GM12891 (cell line): ENCODE measurements around the gene TPK1.
A peak's percentile ranks its signal among the peaks of the same experiment; 100 is the strongest.

Experiments
- POLR2A ChIP-seq: IDR thresholded peaks from 2 replicates; pipeline ENCODE4 v1.6.1; 2011; ENCODE audit warnings: low read depth, low read length, control low read depth
- POLR2AphosphoS5 ChIP-seq: IDR thresholded peaks from 2 replicates; pipeline ENCODE4 v1.6.1; 2011; ENCODE audit warnings: low read depth, low read length, control low read depth
- SPI1 ChIP-seq: IDR thresholded peaks from 2 replicates; pipeline ENCODE4 v1.6.1; 2011; ENCODE audit warnings: low read depth, low read length, control low read depth
- TAF1 ChIP-seq: IDR thresholded peaks from 2 replicates; pipeline ENCODE4 v1.6.1; 2011; ENCODE audit warnings: low read depth, low read length, control low read depth

DNA sequence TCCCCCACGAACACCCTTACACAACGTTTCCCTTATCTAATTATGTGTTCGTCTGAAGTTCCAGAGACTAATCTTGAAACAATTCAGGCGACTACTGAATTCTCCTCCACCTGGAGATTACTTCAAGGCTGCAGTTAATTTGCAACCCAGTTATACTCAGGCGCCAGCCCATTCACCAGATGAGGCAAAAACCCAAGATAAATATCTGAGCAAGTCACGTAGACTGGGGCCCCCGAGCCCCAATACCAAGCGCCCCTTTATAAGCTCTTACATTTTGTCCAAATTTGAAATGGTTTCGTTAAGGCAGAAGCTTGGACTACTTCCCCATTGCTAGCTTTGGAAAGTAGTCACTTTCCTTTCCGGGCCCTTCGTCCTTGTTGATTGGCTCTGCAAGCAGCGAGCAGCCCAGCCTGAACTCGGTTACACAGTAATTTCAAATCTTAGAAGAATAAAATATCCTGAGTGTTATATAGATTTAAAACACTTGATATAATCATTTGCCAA, 1.2 kb downstream of the TPK1 start:
- TF ChIP-seq POLR2A (no peak), POLR2AphosphoS5 (no peak), TAF1 (peak; percentile 16; the same call in 1 of the 2 replicates), SPI1 (no peak)
